ENCODE measurements around the gene MTMR10. TPM values are rescaled to one million over a fixed set of nuclear protein-coding genes. Genes with fewer than 3 reads are reported as not detected.

The MTMR10 gene
- polyA plus RNA-seq, 1 donor from 2014 or later: 2.3 TPM

GRCh38 chr15:30901889-30902288 is 89.5 kb downstream of the MTMR10 start:
- no peaks in the 10 kb centered on the region for H3K9me3 ChIP-seq (ENCODE audit: low read length)
- H3K27ac ChIP-seq (ENCODE audit: low read length): no peak overlapping the region
- H3K4me3 ChIP-seq (ENCODE audit: low read length): no peak overlapping the region
- H3K9me2 ChIP-seq (ENCODE audit: insufficient read depth, low read length): no peaks in the 10 kb centered on the region
- no peaks in the 10 kb centered on the region for H3F3A ChIP-seq (ENCODE audit: insufficient read depth, low read length, poor library complexity, severe bottlenecking)
- no peaks in the 10 kb centered on the region for H3K79me2 ChIP-seq (replicated peaks; ENCODE audit: insufficient read depth, low read length)
- no peak overlapping the region for H2AFZ ChIP-seq (ENCODE audit: low read depth, low read length)
- H4K20me1 ChIP-seq (ENCODE audit: insufficient read depth): no peaks in the 10 kb centered on the region
- no peak overlapping the region for H3K9ac ChIP-seq (ENCODE audit: low read length)
- no peaks in the 10 kb centered on the region for H3K36me3 ChIP-seq (ENCODE audit: insufficient read depth, low read length)
- H3K4me2 ChIP-seq (ENCODE audit: low read length): no peak overlapping the region
- H3K27me3 ChIP-seq (ENCODE audit: insufficient read depth, low read depth, low read length): no peaks in the 10 kb centered on the region
- TF ChIP-seq RAD21 (conservative IDR thresholded peaks at IDR 0.05) (no peak), CTCF (IDR thresholded peaks at IDR 0.05; ENCODE audit: poor library complexity, severe bottlenecking) (no peak), REST (IDR thresholded peaks at IDR 0.05; ENCODE audit: borderline replicate concordance) (no peak), EZH2 (IDR thresholded peaks at IDR 0.05; ENCODE audit: borderline replicate concordance, insufficient read depth, low read length, poor library complexity, severe bottlenecking) (no peak), SMC3 (conservative IDR thresholded peaks at IDR 0.05; ENCODE audit: poor library complexity) (no peak), TAF1 (IDR thresholded peaks at IDR 0.05; ENCODE audit: low read depth) (no peak), MXI1 (conservative IDR thresholded peaks at IDR 0.05; ENCODE audit: poor library complexity, severe bottlenecking) (no peak), POLR2AphosphoS5 (IDR thresholded peaks at IDR 0.05) (no peak), EP300 (conservative IDR thresholded peaks at IDR 0.05; ENCODE audit: poor library complexity, severe bottlenecking) (no peak)

- Histone ChIP-seq H2AFZ (ENCODE audit: low read depth, low read length) (no peak overlapping the region), H4K20me1 (ENCODE audit: insufficient read depth) (no peaks in the 10 kb centered on the region), H3K4me3 (ENCODE audit: low read length) (no peak overlapping the region), H3K9me2 (ENCODE audit: insufficient read depth, low read length) (no peaks in the 10 kb centered on the region), H3K9me3 (ENCODE audit: low read length) (no peaks in the 10 kb centered on the region), H3K27me3 (ENCODE audit: insufficient read depth, low read depth, low read length) (no peaks in the 10 kb centered on the region), H3K9ac (ENCODE audit: low read length) (no peak overlapping the region), H3K79me2 (replicated peaks; ENCODE audit: insufficient read depth, low read length) (no peaks in the 10 kb centered on the region), H3K27ac (ENCODE audit: low read length) (no peak overlapping the region), H3F3A (ENCODE audit: insufficient read depth, low read length, poor library complexity, severe bottlenecking) (no peaks in the 10 kb centered on the region), H3K36me3 (ENCODE audit: insufficient read depth, low read length) (no peaks in the 10 kb centered on the region), H3K4me2 (ENCODE audit: low read length) (no peak overlapping the region)
- no peak for TF ChIP-seq MXI1 (conservative IDR thresholded peaks at IDR 0.05; ENCODE audit: poor library complexity, severe bottlenecking)
- TF ChIP-seq SMC3 (conservative IDR thresholded peaks at IDR 0.05; ENCODE audit: poor library complexity): no peak
- no peak for TF ChIP-seq POLR2AphosphoS5 (IDR thresholded peaks at IDR 0.05)
- no peak for TF ChIP-seq TAF1 (IDR thresholded peaks at IDR 0.05; ENCODE audit: low read depth)
- no peak for TF ChIP-seq RAD21 (conservative IDR thresholded peaks at IDR 0.05)
- no peak for TF ChIP-seq REST (IDR thresholded peaks at IDR 0.05; ENCODE audit: borderline replicate concordance)
- no peak for TF ChIP-seq CTCF (IDR thresholded peaks at IDR 0.05; ENCODE audit: poor library complexity, severe bottlenecking)
- TF ChIP-seq EZH2 (IDR thresholded peaks at IDR 0.05; ENCODE audit: borderline replicate concordance, insufficient read depth, low read length, poor library complexity, severe bottlenecking): no peak
- TF ChIP-seq EP300 (conservative IDR thresholded peaks at IDR 0.05; ENCODE audit: poor library complexity, severe bottlenecking): no peak
Measured at GRCh38 chr15:30896211-30896606, 95.2 kb downstream of the MTMR10 start.

All from neural cell (in vitro differentiated cells).